ENCODE results near the gene SMCO1.
"Not testable (repeated sequence)": the region's sequence is repeated elsewhere in the genome, so short reads cannot be mapped to it uniquely, and the experiment has no call there.

The SMCO1 gene

DNA sequence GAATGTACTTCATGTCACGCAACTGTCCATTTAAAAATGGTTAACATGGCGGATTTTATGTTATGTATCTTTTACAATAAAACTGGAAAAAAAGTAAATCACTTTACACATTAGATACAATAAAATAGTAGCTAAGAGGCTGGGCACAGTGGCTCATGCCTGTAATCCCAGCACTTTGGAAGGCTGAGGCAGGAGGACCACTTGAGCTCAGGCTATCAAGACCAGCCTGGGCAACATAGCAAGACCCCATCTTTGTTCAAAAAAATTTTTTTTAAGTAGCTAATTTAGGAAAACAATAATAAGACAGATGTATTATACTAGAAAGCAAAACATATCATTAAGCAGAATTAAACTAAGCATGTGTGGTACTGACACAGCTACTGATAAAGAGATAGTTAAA lies 23.1 kb downstream of the SMCO1 start:
- no peak for DNase-seq (ENCODE audit: low read depth, low spot score)
- no peak overlapping the region for H3K9ac ChIP-seq (ENCODE audit: insufficient read length, low read depth)
- no peak overlapping the region for H3K4me3 ChIP-seq (ENCODE audit: insufficient read length, low read depth)
- H3K36me3 ChIP-seq (ENCODE audit: insufficient read depth, insufficient read length, low read length): peaks cover 38% of the 10 kb centered on the region
- no peaks in the 10 kb centered on the region for H3K9me3 ChIP-seq (ENCODE audit: insufficient read depth, low read length)
- no peaks in the 10 kb centered on the region for H3K27me3 ChIP-seq (ENCODE audit: insufficient read depth, insufficient read length)
- no peaks in the 10 kb centered on the region for H3K4me1 ChIP-seq (ENCODE audit: insufficient read depth, insufficient read length)
- TF ChIP-seq ZNF274 (IDR thresholded peaks at IDR 0.05; ENCODE audit: low read depth, low read length): no peak
- no peak for TF ChIP-seq SUZ12 (IDR thresholded peaks at IDR 0.05; ENCODE audit: extremely low read depth, insufficient read depth, insufficient read length)
- TF ChIP-seq YY1 (IDR thresholded peaks at IDR 0.05; ENCODE audit: insufficient read depth, insufficient read length): no peak

- no peaks in the 10 kb centered on the region for H3K27me3 ChIP-seq (ENCODE audit: insufficient read depth, insufficient read length)
- no peak overlapping the region for H3K4me3 ChIP-seq (ENCODE audit: insufficient read length, low read depth)
- H3K9ac ChIP-seq (ENCODE audit: insufficient read length, low read depth): no peak overlapping the region
- H3K9me3 ChIP-seq (ENCODE audit: insufficient read depth, low read length): no peaks in the 10 kb centered on the region
- peaks cover 47% of the 10 kb centered on the region for H3K36me3 ChIP-seq (ENCODE audit: insufficient read depth, insufficient read length, low read length)
- TF ChIP-seq SUZ12 (IDR thresholded peaks at IDR 0.05; ENCODE audit: extremely low read depth, insufficient read depth, insufficient read length) (no peak), ZNF274 (IDR thresholded peaks at IDR 0.05; ENCODE audit: low read depth, low read length) (no peak), YY1 (IDR thresholded peaks at IDR 0.05; ENCODE audit: insufficient read depth, insufficient read length) (no peak)
- no peak for DNase-seq (ENCODE audit: low read depth, low spot score)
- H3K4me1 ChIP-seq (ENCODE audit: insufficient read depth, insufficient read length): no peaks in the 10 kb centered on the region
These were observed 25.4 kb downstream of the SMCO1 start for GRCh38 chr3:196489747-196490146.

DNA sequence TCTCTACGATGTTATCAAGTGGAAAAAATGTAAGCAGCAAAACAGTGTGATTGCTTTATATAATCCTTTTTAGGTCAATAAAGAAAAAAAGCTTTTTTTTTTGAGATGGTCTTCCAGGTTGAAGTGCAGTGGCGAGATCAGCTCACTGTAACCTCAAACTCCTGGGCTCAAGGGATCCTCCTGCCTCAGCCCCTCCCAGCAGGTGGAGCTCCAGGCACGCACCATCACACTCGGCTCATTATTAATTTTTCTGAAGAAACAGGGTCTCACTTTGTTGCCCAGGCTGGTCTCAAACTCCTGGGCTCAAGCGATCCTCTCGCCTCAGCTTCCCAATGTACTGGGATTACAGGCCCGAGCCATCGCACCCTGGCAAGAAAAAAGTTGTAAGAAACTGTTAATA lies 28.9 kb downstream of the SMCO1 start:
- TF ChIP-seq YY1 (IDR thresholded peaks at IDR 0.05; ENCODE audit: insufficient read depth, insufficient read length): no peak
- TF ChIP-seq SUZ12 (IDR thresholded peaks at IDR 0.05; ENCODE audit: extremely low read depth, insufficient read depth, insufficient read length): no peak
- no peak for TF ChIP-seq ZNF274 (IDR thresholded peaks at IDR 0.05; ENCODE audit: low read depth, low read length)
- Histone ChIP-seq H3K4me3 (ENCODE audit: insufficient read length, low read depth) (no peak overlapping the region), H3K9me3 (ENCODE audit: insufficient read depth, low read length) (no peaks in the 10 kb centered on the region), H3K9ac (ENCODE audit: insufficient read length, low read depth) (no peak overlapping the region), H3K4me1 (ENCODE audit: insufficient read depth, insufficient read length) (no peaks in the 10 kb centered on the region), H3K27me3 (ENCODE audit: insufficient read depth, insufficient read length) (no peaks in the 10 kb centered on the region), H3K36me3 (ENCODE audit: insufficient read depth, insufficient read length, low read length) (peaks cover 67% of the 10 kb centered on the region)
- no peak for DNase-seq (ENCODE audit: low read depth, low spot score)

DNA sequence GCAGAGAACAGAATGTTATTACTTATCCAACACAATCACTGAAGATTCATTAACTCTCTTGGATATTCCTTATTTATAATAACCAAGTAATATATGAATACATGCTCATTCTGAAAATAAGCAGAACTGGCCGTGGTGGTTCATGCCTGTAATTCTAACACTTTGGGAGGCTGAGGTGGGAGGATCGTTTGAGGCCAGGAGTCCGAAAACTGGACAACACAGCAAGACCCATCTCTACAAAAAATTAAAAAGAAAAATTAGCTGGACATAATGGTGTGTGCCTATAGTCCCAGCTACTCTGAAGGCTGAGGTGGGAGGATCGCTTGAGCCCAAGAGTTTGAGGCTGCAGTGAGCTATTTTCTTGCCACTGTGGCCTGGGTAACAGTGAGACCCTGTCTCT lies 37.5 kb downstream of the SMCO1 start:
- Histone ChIP-seq H3K9ac (ENCODE audit: insufficient read length, low read depth) (no peak overlapping the region), H3K27me3 (ENCODE audit: insufficient read depth, insufficient read length) (no peaks in the 10 kb centered on the region), H3K9me3 (ENCODE audit: insufficient read depth, low read length) (no peaks in the 10 kb centered on the region), H3K4me3 (ENCODE audit: insufficient read length, low read depth) (no peak overlapping the region), H3K36me3 (ENCODE audit: insufficient read depth, insufficient read length, low read length) (peaks cover 75% of the 10 kb centered on the region), H3K4me1 (ENCODE audit: insufficient read depth, insufficient read length) (no peaks in the 10 kb centered on the region)
- TF ChIP-seq SUZ12 (IDR thresholded peaks at IDR 0.05; ENCODE audit: extremely low read depth, insufficient read depth, insufficient read length) (no peak), YY1 (IDR thresholded peaks at IDR 0.05; ENCODE audit: insufficient read depth, insufficient read length) (no peak), ZNF274 (IDR thresholded peaks at IDR 0.05; ENCODE audit: low read depth, low read length) (no peak)
- DNase-seq (ENCODE audit: low read depth, low spot score): no peak

- Histone ChIP-seq H3K9ac (ENCODE audit: insufficient read length, low read depth) (no peak overlapping the region), H3K36me3 (ENCODE audit: insufficient read depth, insufficient read length, low read length) (peaks cover 70% of the 10 kb centered on the region), H3K4me1 (ENCODE audit: insufficient read depth, insufficient read length) (no peaks in the 10 kb centered on the region), H3K4me3 (ENCODE audit: insufficient read length, low read depth) (no peak overlapping the region), H3K27me3 (ENCODE audit: insufficient read depth, insufficient read length) (no peaks in the 10 kb centered on the region), H3K9me3 (ENCODE audit: insufficient read depth, low read length) (no peaks in the 10 kb centered on the region)
- TF ChIP-seq YY1 (IDR thresholded peaks at IDR 0.05; ENCODE audit: insufficient read depth, insufficient read length): no peak
- no peak for TF ChIP-seq SUZ12 (IDR thresholded peaks at IDR 0.05; ENCODE audit: extremely low read depth, insufficient read depth, insufficient read length)
- TF ChIP-seq ZNF274 (IDR thresholded peaks at IDR 0.05; ENCODE audit: low read depth, low read length): no peak
- DNase-seq (ENCODE audit: low read depth, low spot score): no peak
These were observed 42.9 kb downstream of the SMCO1 start for GRCh38 chr3:196472286-196472685.

GRCh38 chr3:196471551-196471950 lies 43.6 kb downstream of the SMCO1 start:
- no peak overlapping the region for H3K4me3 ChIP-seq (ENCODE audit: insufficient read length, low read depth)
- no peak for DNase-seq (ENCODE audit: low read depth, low spot score)
- no peak overlapping the region for H3K9ac ChIP-seq (ENCODE audit: insufficient read length, low read depth)
- TF ChIP-seq SUZ12 (IDR thresholded peaks at IDR 0.05; ENCODE audit: extremely low read depth, insufficient read depth, insufficient read length) (no peak), YY1 (IDR thresholded peaks at IDR 0.05; ENCODE audit: insufficient read depth, insufficient read length) (no peak), ZNF274 (IDR thresholded peaks at IDR 0.05; ENCODE audit: low read depth, low read length) (no peak)
- H3K4me1 ChIP-seq (ENCODE audit: insufficient read depth, insufficient read length): no peaks in the 10 kb centered on the region
- H3K36me3 ChIP-seq (ENCODE audit: insufficient read depth, insufficient read length, low read length): peaks cover 62% of the 10 kb centered on the region
- no peaks in the 10 kb centered on the region for H3K27me3 ChIP-seq (ENCODE audit: insufficient read depth, insufficient read length)
- H3K9me3 ChIP-seq (ENCODE audit: insufficient read depth, low read length): no peaks in the 10 kb centered on the region

DNA sequence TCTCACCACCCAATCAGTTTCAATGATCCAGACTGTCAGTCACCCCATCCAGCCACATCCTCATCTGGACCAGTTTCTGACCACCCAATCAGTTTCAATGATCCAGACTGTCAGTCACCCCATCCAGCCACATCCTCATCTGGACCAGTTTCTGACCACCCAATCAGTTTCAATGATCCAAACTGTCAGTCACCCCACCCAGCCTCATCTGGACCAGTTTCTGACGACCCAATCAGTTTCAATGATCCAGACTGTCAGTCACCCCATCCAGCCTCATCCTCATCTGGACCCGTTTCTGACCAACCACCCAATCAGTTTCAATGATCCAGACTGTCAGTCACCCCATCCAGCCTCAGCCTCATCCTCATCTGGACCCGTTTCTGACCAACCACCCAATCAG lies 45.0 kb downstream of the SMCO1 start:
- not testable (repeated sequence) for H3K27me3 ChIP-seq (ENCODE audit: insufficient read depth, insufficient read length); DNase-seq (ENCODE audit: low read depth, low spot score); H3K4me3 ChIP-seq (ENCODE audit: insufficient read length, low read depth); H3K9me3 ChIP-seq (ENCODE audit: insufficient read depth, low read length); H3K9ac ChIP-seq (ENCODE audit: insufficient read length, low read depth); H3K4me1 ChIP-seq (ENCODE audit: insufficient read depth, insufficient read length)
- H3K36me3 ChIP-seq (ENCODE audit: insufficient read depth, insufficient read length, low read length): peaks cover 60% of the 10 kb centered on the region

- no peak for DNase-seq (ENCODE audit: low read depth, low spot score)
- Histone ChIP-seq H3K27me3 (ENCODE audit: insufficient read depth, insufficient read length) (no peaks in the 10 kb centered on the region), H3K4me3 (ENCODE audit: insufficient read length, low read depth) (no peak overlapping the region), H3K36me3 (ENCODE audit: insufficient read depth, insufficient read length, low read length) (peaks cover 5% of the 10 kb centered on the region), H3K4me1 (ENCODE audit: insufficient read depth, insufficient read length) (no peaks in the 10 kb centered on the region), H3K9ac (ENCODE audit: insufficient read length, low read depth) (no peak overlapping the region), H3K9me3 (ENCODE audit: insufficient read depth, low read length) (no peaks in the 10 kb centered on the region)
- TF ChIP-seq ZNF274 (IDR thresholded peaks at IDR 0.05; ENCODE audit: low read depth, low read length) (no peak), YY1 (IDR thresholded peaks at IDR 0.05; ENCODE audit: insufficient read depth, insufficient read length) (no peak), SUZ12 (IDR thresholded peaks at IDR 0.05; ENCODE audit: extremely low read depth, insufficient read depth, insufficient read length) (no peak)
These were observed 51.3 kb downstream of the SMCO1 start for GRCh38 chr3:196463804-196464203.
